Spleen (tissue), 7 donors: ENCODE results near the gene VPS9D1.

ENCODE experiments used
- POLR2AphosphoS5 ChIP-seq, 3 donors: sonication (generic); formaldehyde crosslinking; IDR thresholded peaks; one replicate each; pipeline ENCODE4 v1.5.1; 2017; ENCODE audit warnings: antibody characterized with exemption in 3 of 3
- TF ChIP-seq, protein P1 (sequence below), 11 experiments: fragments of 200-600 bp in 7 of 11; fragments of 450-650 bp in 4 of 11; sonication (generic) in 4 of 11; IDR thresholded peaks in 8 of 11; conservative IDR thresholded peaks in 3 of 11; 1 replicate in 7 of 11; 2 replicates in 4 of 11; pipeline versions ENCODE4 v1.4.0 to v1.8.0; 2016 to 2021; ENCODE audit warnings: antibody characterized with exemption in 11 of 11, inconsistent platforms in 4 of 11, mild to moderate bottlenecking in 1 of 11
- donor health status: DM: no; HTN: no; CAD: no; lungs with moderate emphysema.
- donor health status: DM: no; HTN: no; CAD: no.
- donor health status: DM: no; HTN: no; CAD: no.

DNA sequence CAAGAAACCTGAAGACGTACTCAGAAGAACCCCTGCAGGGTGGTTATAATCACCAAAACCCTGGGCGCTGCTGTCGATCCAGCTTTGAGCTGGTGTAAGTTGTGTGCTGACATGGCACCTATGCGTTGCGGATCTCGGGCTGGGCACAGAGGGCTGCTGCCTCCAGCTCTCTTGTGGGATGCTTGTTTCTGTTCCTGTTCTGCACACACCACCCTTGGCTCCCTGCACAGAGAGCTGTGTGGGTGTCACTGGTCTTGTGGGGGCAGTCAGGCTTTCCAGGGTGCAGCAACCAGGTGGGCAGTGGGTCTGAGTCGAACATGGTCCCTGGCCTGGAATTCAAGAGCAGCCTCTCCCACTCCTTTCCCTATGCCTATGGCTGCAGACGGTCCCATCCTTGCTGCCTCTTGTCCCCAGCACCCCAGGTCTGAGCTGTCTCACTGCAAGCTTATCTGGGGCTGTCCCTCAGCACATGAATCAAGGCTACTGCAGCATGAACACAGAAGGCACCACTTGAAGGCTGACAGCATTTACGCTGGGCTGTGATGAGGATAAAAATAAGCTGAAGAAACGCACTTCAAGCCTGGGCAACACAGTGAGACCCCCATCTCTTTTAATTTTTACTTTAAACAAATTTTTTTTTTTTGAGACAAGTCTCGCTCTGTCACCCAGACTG is 20.8 kb upstream of the VPS9D1 start:
- TF ChIP-seq, protein P1, sequence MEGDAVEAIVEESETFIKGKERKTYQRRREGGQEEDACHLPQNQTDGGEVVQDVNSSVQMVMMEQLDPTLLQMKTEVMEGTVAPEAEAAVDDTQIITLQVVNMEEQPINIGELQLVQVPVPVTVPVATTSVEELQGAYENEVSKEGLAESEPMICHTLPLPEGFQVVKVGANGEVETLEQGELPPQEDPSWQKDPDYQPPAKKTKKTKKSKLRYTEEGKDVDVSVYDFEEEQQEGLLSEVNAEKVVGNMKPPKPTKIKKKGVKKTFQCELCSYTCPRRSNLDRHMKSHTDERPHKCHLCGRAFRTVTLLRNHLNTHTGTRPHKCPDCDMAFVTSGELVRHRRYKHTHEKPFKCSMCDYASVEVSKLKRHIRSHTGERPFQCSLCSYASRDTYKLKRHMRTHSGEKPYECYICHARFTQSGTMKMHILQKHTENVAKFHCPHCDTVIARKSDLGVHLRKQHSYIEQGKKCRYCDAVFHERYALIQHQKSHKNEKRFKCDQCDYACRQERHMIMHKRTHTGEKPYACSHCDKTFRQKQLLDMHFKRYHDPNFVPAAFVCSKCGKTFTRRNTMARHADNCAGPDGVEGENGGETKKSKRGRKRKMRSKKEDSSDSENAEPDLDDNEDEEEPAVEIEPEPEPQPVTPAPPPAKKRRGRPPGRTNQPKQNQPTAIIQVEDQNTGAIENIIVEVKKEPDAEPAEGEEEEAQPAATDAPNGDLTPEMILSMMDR (IDR thresholded peaks at IDR 0.05 in 8 of 11, conservative IDR thresholded peaks at IDR 0.05 in 3 of 11): no peak
- TF ChIP-seq POLR2AphosphoS5 (IDR thresholded peaks at IDR 0.05): peak; percentile 59 to 72 (median 60)
